ENCODE data around the gene ASPRV1.

ASPRV1 gene

DNA sequence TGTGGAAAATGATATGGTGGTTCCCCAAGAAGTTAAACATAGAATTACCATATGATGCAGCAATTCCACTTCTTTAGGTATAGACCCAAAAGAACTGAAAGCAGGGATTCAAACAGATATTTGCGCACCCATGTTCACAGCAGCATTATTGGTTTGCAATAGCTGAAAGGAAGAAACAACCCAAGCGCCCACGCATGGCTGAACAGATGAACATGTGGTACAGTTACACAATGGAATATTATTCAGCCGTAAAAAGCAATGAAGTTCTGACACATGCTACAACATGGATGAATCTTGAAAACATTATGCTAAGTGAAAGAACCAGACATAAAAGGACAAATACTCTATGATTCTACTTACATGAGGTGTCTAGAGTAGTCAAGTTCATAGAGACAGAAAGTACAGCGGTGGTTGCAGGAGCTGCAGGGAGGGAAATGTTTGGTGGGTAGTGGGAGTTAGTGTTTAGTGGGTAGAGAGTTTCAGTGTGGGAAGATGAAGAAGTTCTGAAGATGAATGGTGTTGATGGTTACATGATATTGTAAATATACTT is 26.7 kb upstream of the ASPRV1 start:
- DNase-seq (ENCODE audit: low spot score) = no peak

DNA sequence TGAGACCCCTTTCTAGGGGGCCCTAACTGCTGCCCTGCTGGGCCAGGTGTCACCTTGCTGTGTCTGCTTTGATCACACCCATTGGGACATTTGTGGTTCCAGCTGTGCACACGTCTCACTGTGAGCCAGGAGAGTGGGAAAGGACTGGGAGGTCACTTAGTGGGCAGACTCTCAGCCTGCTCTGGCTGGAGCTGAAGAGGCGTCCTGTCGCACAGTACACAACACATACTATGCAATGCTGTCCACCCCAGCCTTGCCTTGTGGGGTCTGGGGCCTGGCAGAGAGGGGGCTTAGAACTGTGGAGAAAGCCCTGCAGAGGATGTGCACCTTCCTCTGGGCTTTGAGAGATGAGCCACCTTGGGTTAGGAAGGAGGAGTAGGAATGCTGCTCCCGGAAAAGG is 25.3 kb upstream of the ASPRV1 start:
- no peak for DNase-seq (ENCODE audit: low spot score)

GRCh38 chr2:69985688-69986087 is 24.3 kb upstream of the ASPRV1 start:
- DNase-seq (ENCODE audit: low spot score) = no peak

GRCh38 chr2:69985216-69985615 is 23.8 kb upstream of the ASPRV1 start:
- DNase-seq (ENCODE audit: low spot score) = no peak

GRCh38 chr2:69983392-69983966 is 22.0 kb upstream of the ASPRV1 start:
- no peak for DNase-seq (ENCODE audit: low spot score)

GRCh38 chr2:69979902-69980807 is 18.7 kb upstream of the ASPRV1 start:
- DNase-seq (ENCODE audit: low spot score) = no peak

- DNase-seq (ENCODE audit: low spot score) = no peak
Observed at GRCh38 chr2:69977906-69978482, 16.6 kb upstream of the ASPRV1 start.

DNA sequence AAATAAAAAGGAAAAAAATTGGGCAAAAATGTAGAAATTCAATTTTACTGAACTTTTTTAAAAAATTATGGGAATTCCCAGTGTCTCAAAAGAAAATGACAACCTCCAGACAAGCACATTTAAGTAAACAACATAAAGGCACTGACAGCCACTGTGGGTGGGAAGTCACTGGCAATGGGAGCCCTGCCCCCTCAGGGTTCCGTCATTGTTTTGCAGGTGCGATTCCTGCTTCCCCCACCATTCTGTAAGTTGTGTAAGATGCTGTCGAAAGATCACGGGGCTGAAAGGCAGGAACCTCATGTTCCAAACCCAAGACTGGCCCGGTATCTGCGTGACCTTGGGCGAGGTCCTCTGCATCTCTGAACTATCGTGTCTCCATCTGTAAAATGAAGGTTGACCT is 15.8 kb upstream of the ASPRV1 start:
- no peak for DNase-seq (ENCODE audit: low spot score)

DNA sequence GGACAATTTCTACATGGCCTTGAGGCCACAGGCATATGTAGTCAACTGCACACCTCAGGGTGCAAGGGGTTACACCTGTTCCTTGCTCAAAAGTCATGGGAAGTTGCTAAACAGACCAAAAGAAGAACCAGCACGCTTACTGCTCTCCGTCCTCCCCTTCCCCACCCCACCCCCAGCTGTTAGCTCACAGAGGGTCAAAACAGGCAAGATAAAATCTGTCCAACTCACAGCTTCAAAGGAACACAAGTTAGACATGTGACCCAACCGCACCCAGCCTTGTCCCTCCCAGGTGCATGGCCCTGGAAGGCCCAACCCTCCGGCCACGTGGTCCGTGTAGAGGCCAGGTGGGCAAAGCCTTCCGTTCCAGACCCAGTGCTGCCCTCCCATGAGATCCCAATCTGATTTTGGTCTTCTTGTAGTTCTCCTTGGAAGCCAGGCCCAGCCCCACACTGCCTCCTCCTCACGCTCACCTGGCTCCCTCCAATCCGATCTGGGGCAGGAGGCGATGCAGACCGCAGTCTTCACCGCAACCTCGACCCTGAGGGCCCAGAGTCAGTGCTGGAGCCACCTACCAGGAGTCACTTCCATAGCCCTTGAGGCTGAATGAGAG is 14.5 kb upstream of the ASPRV1 start:
- DNase-seq (ENCODE audit: low spot score) = no peak

GRCh38 chr2:69975136-69975852 is 13.9 kb upstream of the ASPRV1 start:
- DNase-seq (ENCODE audit: low spot score) = no peak

- no peak for DNase-seq (ENCODE audit: low spot score)
Observed at GRCh38 chr2:69973335-69973735, 11.9 kb upstream of the ASPRV1 start.

DNA sequence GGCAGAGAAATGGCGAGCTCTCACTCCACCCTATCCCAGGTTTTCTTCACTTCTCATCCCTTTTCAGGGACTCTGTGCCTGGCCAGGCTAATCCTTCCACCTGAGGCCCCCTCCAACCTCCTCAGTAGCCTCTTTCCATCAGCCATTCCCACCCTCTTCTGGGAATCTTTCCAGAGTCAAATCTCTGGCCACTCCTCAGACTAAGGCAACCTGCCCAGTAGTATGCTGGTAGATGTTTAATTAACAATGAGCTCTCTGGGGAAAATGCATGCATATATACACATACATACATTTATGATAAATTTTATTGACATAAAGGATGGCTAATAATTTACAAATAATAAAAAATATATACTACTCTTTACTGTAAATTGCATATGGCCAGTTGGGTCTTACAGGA is 11.4 kb upstream of the ASPRV1 start:
- DNase-seq (ENCODE audit: low spot score) = no peak

- no peak for DNase-seq (ENCODE audit: low spot score)
Observed at GRCh38 chr2:69969991-69970390, 8.6 kb upstream of the ASPRV1 start.

- DNase-seq (ENCODE audit: low spot score) = no peak
Observed at GRCh38 chr2:69969126-69969983, 7.9 kb upstream of the ASPRV1 start.

- no peak for DNase-seq (ENCODE audit: low spot score)
Observed at GRCh38 chr2:69968609-69969008, 7.2 kb upstream of the ASPRV1 start.

DNA sequence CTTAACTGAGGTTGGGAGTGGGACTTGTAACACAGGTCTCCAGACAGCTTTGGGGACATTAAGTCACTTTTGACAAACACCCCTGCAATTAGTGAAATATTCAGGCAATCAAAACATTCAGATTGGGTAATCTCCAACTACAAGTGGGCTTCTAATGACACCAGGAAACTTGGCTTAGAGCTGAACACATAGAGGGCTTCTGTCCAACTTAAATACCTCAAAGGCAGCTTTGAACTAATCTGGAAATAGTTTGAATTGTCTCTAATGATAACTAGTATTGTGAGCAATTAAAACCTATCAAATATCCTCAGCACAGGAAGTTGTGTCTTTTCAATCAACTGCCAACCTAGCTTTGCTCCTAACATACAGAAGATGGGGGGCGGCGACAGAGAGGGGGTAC is 5.1 kb upstream of the ASPRV1 start:
- DNase-seq (ENCODE audit: low spot score) = no peak

DNA sequence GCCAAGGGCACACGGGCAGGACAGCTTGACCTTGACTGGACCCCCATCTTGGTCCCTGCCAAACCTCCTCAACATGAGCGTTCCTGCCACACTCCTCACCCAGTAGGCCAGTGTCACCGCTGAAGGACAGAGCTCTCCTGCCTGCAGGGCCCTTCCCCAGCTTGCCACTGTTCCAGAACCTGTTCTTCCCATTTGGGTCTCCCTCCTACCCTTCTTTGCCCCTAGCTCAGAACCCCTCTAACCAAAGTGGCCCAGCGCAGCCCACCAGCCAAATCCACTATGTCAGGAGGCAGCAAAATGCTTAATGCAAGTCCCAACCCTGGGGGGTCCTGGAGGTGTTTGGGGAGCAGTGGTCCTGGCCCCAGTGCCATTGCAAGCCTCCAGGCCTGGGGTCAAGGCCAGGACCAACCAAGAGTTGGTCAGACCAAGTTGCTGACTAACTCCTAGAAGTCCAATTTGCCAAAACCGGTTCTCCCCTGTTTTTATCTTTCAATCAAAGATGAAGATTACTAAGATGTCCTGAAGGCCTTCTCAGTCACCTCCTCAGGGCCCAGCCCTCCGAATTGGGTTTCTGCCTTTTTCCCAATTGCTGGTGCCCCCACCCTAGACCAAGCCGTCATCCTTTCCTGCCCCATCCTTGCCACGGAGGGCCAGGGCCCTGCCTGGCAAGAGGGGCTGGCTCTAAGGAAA is 4.5 kb upstream of the ASPRV1 start:
- DNase-seq (ENCODE audit: low spot score) = no peak

DNA sequence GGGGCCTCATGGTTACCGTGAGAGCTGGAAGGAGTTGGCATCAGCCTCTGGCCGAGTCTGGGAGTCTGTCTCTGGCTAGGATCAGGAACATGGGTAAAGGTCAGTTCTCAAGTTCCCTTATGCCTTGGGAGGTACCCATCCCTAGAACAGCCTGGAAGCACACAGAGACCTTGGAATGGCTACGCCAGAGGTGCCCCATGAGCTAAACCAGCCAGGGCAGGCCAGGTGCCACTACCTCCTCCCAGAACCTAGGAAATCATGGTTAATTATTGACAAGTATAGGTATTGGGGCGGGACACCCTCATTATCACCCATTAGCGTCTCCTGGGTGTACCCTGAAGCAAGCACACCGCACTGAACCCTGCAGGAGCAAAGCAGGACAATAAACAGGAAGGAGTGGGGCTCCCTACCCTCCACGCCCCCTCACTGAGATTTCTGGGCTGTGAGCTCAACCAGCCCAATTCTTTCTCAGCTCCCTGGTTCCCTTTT is 3.0 kb upstream of the ASPRV1 start:
- DNase-seq (ENCODE audit: low spot score) = no peak

DNA sequence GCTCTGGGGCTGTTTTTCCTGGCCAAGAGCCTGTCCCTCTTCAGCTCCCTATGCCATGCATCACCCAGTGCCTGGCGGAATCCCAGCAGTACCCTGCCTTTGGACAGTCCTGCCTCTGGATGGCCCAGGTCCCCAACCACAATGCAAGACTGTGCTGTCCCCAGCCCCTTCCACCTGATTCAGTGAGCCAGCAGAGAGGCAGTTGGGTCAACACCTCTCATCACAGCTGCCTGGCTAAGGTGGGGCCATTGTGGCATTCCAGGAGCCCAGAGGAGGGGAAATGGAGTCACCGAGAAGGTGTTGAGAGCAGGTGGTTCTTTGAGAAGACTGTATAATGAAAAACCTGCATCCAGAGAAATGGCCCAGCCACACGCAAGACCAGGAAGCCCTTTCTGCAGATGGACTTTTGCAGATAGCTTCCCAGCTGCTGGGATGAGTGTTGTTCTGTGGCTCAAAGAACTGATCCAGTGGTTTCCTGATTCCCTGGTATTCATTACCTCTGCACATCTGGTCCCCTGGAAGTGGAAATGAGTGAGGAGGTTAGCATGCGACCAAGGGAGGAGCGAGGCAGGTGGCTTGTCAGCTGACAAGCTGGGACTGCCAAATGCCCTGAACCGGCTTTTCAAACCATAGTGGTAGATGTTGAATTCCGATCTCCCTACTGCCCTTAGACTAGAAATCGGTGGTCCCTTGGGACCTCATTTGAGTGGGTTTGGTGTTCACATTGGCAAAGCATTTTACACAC is 1.7 kb upstream of the ASPRV1 start:
- no peak for DNase-seq (ENCODE audit: low spot score)

DNA sequence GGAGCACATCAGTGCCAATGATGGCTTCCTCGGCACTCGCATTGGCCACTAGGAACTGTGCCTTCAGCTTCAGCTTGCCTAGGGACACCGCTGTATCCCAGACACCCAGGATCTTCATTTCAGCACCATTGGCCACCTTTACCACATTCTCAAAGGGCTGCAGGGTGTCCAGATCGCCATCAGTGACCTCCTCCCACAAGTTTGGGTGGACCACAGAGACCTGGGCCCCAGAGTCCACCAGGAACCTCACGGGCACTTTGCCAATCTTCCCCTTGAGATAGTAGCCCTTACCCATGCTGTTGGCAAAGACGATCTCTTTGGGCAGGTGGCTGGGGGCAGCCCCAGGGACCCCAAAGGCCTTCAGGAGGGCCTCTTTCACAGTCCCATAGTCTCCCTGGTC is 610 bp downstream of the ASPRV1 start:
- DNase-seq (ENCODE audit: low spot score) = no peak
